ENCODE results near the gene SORBS2.
"Not testable (repeated sequence)": the region's sequence is repeated elsewhere in the genome, so short reads cannot be mapped to it uniquely, and the experiment has no call there.

Gene SORBS2

DNA sequence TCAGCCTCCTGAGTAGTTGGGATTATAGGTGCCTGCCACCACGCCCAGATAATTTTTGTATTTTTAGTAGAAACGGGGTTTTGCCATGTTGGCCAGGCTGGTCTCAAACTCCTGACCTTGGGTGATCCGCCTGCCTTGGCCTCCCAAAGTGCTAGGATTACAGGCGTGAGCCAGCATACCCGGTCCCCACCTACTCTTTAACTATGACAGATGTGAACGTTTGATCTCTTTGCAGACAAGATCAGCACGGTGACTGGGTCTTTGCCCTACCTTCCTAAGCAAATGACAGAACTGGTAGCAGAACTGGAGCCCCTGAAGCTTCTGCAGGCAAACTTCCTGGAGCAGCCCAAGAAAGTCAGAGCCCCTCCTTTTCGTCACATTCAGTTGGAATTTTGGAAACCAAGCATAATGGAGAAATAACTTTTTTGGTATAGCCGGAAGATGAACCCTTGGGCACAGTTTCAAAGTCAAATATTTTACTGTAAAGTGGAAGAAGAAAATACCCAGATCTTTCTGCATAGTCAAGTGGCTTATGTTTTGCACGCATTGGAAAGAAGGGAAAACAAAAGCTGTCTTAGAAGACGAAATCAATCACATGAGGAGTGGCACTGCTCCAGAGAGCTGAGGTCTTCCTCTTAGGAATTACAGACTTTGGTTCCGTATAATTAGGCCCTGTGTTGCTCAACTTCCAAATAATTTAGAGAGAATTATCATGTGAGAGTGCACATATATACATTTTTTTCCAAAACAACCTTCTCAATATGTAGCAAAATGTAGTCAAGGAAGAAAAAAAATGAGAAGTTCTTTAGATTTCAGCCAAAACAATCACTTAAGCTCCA lies 90.6 kb downstream of the SORBS2 start:
- no peak overlapping the region for H3K4me3 ChIP-seq (ENCODE audit: low read depth, low read length)
- TF ChIP-seq CTCF (IDR thresholded peaks at IDR 0.05; ENCODE audit: insufficient read depth, low read depth, low read length, missing control alignments): no peak
- DNase-seq (ENCODE audit: low read depth): no peak

DNA sequence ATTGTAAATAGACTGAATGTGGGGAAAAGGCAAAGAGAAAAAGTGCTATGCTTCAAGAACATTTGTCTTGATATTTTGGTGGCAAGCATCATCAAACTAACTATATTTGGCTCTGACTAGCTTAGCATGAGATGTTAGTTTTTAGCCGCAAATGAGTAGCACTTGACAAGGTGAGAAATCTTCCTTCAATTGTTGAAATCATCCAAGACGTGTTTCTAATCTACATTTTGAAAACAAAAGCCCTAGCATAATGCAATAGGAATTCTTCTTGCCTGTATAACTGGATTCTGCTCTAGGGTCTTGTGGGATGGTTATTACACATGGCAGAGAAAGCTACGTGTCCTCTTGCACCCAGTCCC lies 92.5 kb downstream of the SORBS2 start:
- no peak overlapping the region for H3K4me3 ChIP-seq (ENCODE audit: low read depth, low read length)
- TF ChIP-seq CTCF (IDR thresholded peaks at IDR 0.05; ENCODE audit: insufficient read depth, low read depth, low read length, missing control alignments): no peak
- no peak for DNase-seq (ENCODE audit: low read depth)

DNA sequence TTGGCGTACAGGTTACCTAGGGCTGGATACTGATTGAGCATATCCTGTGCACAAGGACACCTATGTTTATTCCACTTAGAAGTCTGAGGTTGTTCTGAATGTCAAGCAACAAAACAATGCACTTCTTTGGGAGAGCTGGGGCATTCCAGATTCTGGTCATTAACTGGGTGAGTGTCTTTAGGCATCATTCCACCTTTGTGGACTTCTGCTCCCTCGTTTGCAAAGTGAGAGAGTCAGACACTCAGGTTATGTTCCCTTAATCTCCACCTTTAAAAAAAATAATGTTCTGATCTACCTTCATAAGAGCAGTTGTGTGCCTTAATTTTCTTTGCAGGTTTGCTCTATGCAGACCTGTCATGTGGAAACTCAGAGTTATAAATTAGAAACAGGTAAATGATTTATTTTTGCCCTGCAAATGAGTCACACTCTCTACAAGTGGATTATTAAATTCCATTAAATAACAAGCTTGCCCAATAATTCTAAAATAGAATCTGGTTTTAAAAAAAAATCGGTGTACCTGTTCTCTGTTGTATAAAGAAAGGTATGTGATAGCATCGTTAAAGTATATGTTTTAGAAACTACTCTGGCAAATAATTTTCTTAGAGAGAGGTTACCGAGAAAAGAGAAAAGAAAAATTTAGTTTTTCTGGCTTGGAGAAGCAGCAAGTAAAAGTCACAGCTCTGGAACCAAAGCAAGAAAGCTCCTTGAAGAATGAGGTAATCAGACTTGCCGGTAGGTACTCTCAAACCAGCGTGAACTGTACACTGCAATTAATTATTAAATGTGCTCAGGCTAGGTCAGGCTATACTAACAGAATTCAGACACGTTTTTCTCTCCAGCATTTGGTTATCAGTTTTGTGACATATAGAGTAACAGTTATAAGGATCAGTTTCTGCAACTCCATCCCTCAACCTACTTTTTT lies 93.2 kb downstream of the SORBS2 start:
- TF ChIP-seq CTCF (IDR thresholded peaks at IDR 0.05; ENCODE audit: insufficient read depth, low read depth, low read length, missing control alignments): no peak

DNA sequence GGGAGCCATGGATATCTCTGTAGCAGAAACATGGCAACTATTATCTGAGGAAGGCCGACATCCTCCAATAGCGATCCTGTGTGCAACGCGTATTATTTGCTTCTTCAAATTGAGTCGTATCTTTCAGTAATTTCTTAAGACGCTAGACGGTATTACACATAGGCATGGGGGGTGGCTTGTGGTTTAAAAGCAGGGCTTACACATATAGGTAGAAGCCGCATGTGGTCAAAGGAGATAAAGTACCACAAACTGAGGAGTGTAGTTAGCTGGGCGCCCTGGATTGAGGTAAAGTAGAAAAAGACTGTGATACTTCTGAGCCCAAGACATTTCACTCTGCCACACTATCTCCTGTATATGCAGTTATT lies 94.6 kb downstream of the SORBS2 start:
- no peak for DNase-seq (ENCODE audit: low read depth)
- H3K4me3 ChIP-seq (ENCODE audit: low read depth, low read length): no peak overlapping the region
- no peak for TF ChIP-seq CTCF (IDR thresholded peaks at IDR 0.05; ENCODE audit: insufficient read depth, low read depth, low read length, missing control alignments)

More for the DNA sequence above, 93.2 kb downstream of the SORBS2 start:
- DNase-seq (ENCODE audit: low read depth): no peak
- H3K4me3 ChIP-seq (ENCODE audit: low read depth, low read length): no peak overlapping the region

DNA sequence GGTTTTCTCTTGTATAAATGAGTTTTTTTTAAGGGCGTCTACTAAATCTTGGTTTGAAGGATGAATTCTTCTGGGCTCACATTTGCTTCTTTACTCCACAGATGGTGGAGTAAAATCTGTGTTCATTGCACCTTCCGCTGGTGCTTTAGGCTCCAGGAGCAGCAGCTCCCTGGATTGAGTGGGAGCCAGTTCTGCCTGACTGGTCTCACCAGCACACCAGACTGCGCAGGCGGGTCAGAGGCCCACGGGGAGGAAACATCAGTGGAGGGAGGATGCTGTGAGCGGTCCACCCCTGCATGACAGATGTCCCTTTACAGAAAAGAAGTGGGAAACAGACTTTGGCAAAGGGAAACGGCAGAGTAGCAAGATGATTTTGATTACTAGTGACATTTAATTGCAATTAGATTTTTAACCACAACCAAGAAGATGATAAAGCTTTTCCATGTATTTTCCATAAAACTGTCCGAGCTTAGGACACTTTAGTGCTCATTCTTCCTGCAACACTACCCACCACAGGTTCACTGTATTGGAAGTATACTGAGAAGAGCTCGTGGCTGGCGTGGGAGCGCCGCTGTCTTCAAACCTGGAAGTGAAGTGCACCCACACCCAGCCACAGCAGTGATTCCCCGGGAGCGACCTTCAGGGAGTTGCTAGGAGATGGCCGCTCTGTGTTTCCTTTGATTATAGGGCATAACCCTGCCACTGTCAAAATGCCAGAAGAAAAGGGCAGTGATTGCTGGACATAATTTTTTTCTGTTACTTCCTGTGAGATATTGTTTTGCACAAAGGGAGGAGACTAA lies 95.2 kb downstream of the SORBS2 start:
- H3K4me3 ChIP-seq (ENCODE audit: low read depth, low read length): no peak overlapping the region
- no peak for DNase-seq (ENCODE audit: low read depth)
- no peak for TF ChIP-seq CTCF (IDR thresholded peaks at IDR 0.05; ENCODE audit: insufficient read depth, low read depth, low read length, missing control alignments)

- no peak for DNase-seq (ENCODE audit: low read depth)
- no peak overlapping the region for H3K4me3 ChIP-seq (ENCODE audit: low read depth, low read length)
- TF ChIP-seq CTCF (IDR thresholded peaks at IDR 0.05; ENCODE audit: insufficient read depth, low read depth, low read length, missing control alignments): no peak
These were observed 95.8 kb downstream of the SORBS2 start for GRCh38 chr4:185716141-185716551.

- DNase-seq (ENCODE audit: low read depth); H3K4me3 ChIP-seq (ENCODE audit: low read depth, low read length): not testable (repeated sequence)
These were observed 97.5 kb downstream of the SORBS2 start for GRCh38 chr4:185714524-185714923.
